Measurements from ENCODE around the gene KIZ.
A peak's percentile ranks its signal among the peaks of the same experiment; 100 is the strongest.

KIZ gene

GRCh38 chr20:21105429-21106170, 20.3 kb upstream of the KIZ start:
- DNase-seq: no peak

- DNase-seq: no peak
Observed at GRCh38 chr20:21106171-21107017, 19.5 kb upstream of the KIZ start, which contains the start of gene LINC00237. Gene LINC00237, minus strand, starts transcription at chr20:21106358.

- DNase-seq: no peak
Observed at GRCh38 chr20:21109144-21109543, 16.7 kb upstream of the KIZ start.

GRCh38 chr20:21110811-21111210, 15.1 kb upstream of the KIZ start:
- no peak for DNase-seq

- no peak for DNase-seq
Observed at GRCh38 chr20:21111416-21111815, 14.5 kb upstream of the KIZ start.

- no peak for DNase-seq
Observed at GRCh38 chr20:21113697-21114096, 12.2 kb upstream of the KIZ start.

GRCh38 chr20:21114584-21114983, 11.3 kb upstream of the KIZ start:
- no peak for DNase-seq

- no peak for DNase-seq
Observed at GRCh38 chr20:21117521-21117920, 8.4 kb upstream of the KIZ start.

GRCh38 chr20:21118138-21118537, 7.7 kb upstream of the KIZ start:
- no peak for DNase-seq

GRCh38 chr20:21118782-21119181, 7.1 kb upstream of the KIZ start:
- DNase-seq: no peak

GRCh38 chr20:21124190-21124589, 1.7 kb upstream of the KIZ start:
- DNase-seq: no peak

- DNase-seq: peak; percentile 39
Observed at GRCh38 chr20:21125072-21125848, 622 bp upstream of the KIZ start.

- DNase-seq: no peak
Observed at GRCh38 chr20:21126581-21126870, 644 bp downstream of the KIZ start.

- no peak for DNase-seq
Observed at GRCh38 chr20:21127201-21127981, 1.5 kb downstream of the KIZ start.

GRCh38 chr20:21129861-21130260, 4.0 kb downstream of the KIZ start:
- no peak for DNase-seq

GRCh38 chr20:21133404-21133803, 7.5 kb downstream of the KIZ start:
- DNase-seq: no peak

GRCh38 chr20:21133917-21134622, 8.2 kb downstream of the KIZ start:
- no peak for DNase-seq

- DNase-seq: peak; percentile 5
Observed at GRCh38 chr20:21134883-21135493, 9.1 kb downstream of the KIZ start.

GRCh38 chr20:21136015-21136732, 10.3 kb downstream of the KIZ start:
- DNase-seq: no peak

GRCh38 chr20:21137078-21137477, 11.2 kb downstream of the KIZ start:
- peak; percentile 52 for DNase-seq

All from NCI-H774 (cell line).